ENCODE results near the gene ADORA2B.

Gene ADORA2B

GRCh38 chr17:15917021-15917437, 27.9 kb upstream of the ADORA2B start:
- in situ Hi-C loops (cut with MboI; ENCODE audit: low pct_unique_long_range_greater_than_20kb, low sequenced_read_pairs, unreplicated experiment) = no loop called here
- DNase-seq (ENCODE audit: low spot score) = no peak
- no peak for TF ChIP-seq CTCF (IDR thresholded peaks at IDR 0.05; ENCODE audit: extremely low read depth, insufficient read depth, missing control alignments)

- no peak for TF ChIP-seq CTCF (IDR thresholded peaks at IDR 0.05; ENCODE audit: extremely low read depth, insufficient read depth, missing control alignments)
- in situ Hi-C loops (cut with MboI; ENCODE audit: low pct_unique_long_range_greater_than_20kb, low sequenced_read_pairs, unreplicated experiment) = no loop called here
- no peak for DNase-seq (ENCODE audit: low spot score)
Measured at GRCh38 chr17:15917438-15918027, 27.4 kb upstream of the ADORA2B start.

GRCh38 chr17:15918261-15918660, 26.7 kb upstream of the ADORA2B start:
- no peak for TF ChIP-seq CTCF (IDR thresholded peaks at IDR 0.05; ENCODE audit: extremely low read depth, insufficient read depth, missing control alignments)
- in situ Hi-C loops (cut with MboI; ENCODE audit: low pct_unique_long_range_greater_than_20kb, low sequenced_read_pairs, unreplicated experiment) = no loop called here
- no peak for DNase-seq (ENCODE audit: low spot score)

GRCh38 chr17:15918661-15919259, 26.2 kb upstream of the ADORA2B start:
- in situ Hi-C loops (cut with MboI; ENCODE audit: low pct_unique_long_range_greater_than_20kb, low sequenced_read_pairs, unreplicated experiment) = no loop called here
- no peak for DNase-seq (ENCODE audit: low spot score)
- TF ChIP-seq CTCF (IDR thresholded peaks at IDR 0.05; ENCODE audit: extremely low read depth, insufficient read depth, missing control alignments) = no peak

- TF ChIP-seq CTCF (IDR thresholded peaks at IDR 0.05; ENCODE audit: extremely low read depth, insufficient read depth, missing control alignments) = no peak
- in situ Hi-C loops (cut with MboI; ENCODE audit: low pct_unique_long_range_greater_than_20kb, low sequenced_read_pairs, unreplicated experiment) = no loop called here
- no peak for DNase-seq (ENCODE audit: low spot score)
Measured at GRCh38 chr17:15919466-15919865, 25.5 kb upstream of the ADORA2B start.

GRCh38 chr17:15920758-15921239, 24.1 kb upstream of the ADORA2B start:
- no peak for DNase-seq (ENCODE audit: low spot score)
- in situ Hi-C loops (cut with MboI; ENCODE audit: low pct_unique_long_range_greater_than_20kb, low sequenced_read_pairs, unreplicated experiment) = no loop called here
- TF ChIP-seq CTCF (IDR thresholded peaks at IDR 0.05; ENCODE audit: extremely low read depth, insufficient read depth, missing control alignments) = no peak
